Esophagus squamous epithelium (tissue), 5 donors: ENCODE data around the gene TNFAIP8L1. TPM values are rescaled to one million over a fixed set of nuclear protein-coding genes. Genes with fewer than 3 reads are reported as not detected.

Experiments
- DNase-seq: peaks from one replicate; lab custom pipeline; 2025; lab: John Stamatoyannopoulos, UW
- H3K27ac ChIP-seq, 4 donors: fragments of 200-600 bp; sonication (generic); one replicate each; pipeline ENCODE4 v1.5.1; 2016 to 2019; ENCODE audit warnings: mild to moderate bottlenecking in 1 of 4
- H3K27me3 ChIP-seq, 4 donors: fragments of 200-600 bp; sonication (generic); 1 replicate in 3 of 4; 2 replicates in 1 of 4; pipeline versions ENCODE4 v1.5.1 to v1.6.0; 2017 to 2021; ENCODE audit warnings: antibody characterized with exemption in 1 of 4
- H3K36me3 ChIP-seq, 3 donors: fragments of 200-600 bp; sonication (generic); one replicate each; pipeline ENCODE4 v1.5.1; 2016 to 2019
- H3K4me1 ChIP-seq, 3 donors: fragments of 200-600 bp; sonication (generic); one replicate each; pipeline ENCODE4 v1.5.1; 2017 to 2019
- H3K4me3 ChIP-seq, 4 donors: fragments of 200-600 bp; sonication (generic); 1 replicate in 3 of 4; 2 replicates in 1 of 4; pipeline ENCODE4 v1.5.1; 2016 to 2019; ENCODE audit warnings: mild to moderate bottlenecking in 2 of 4, moderate library complexity in 1 of 4
- H3K9me3 ChIP-seq, 3 donors: fragments of 200-600 bp; sonication (generic); one replicate each; pipeline ENCODE4 v1.5.1; 2016 to 2019
- CTCF ChIP-seq, 6 experiments: fragments of 450-650 bp in 4 of 6; fragments of 200-600 bp in 2 of 6; sonication (generic) in 2 of 6; IDR thresholded peaks; one replicate each; pipeline ENCODE4 v1.5.1; 2016 to 2019; ENCODE audit warnings: antibody characterized with exemption in 6 of 6, mild to moderate bottlenecking in 4 of 6, moderate library complexity in 4 of 6
- POLR2A ChIP-seq, 4 donors: fragments of 450-650 bp; IDR thresholded peaks; one replicate each; pipeline ENCODE4 v1.6.1; 2017; ENCODE audit warnings: antibody characterized with exemption in 4 of 4, mild to moderate bottlenecking in 4 of 4, moderate library complexity in 3 of 4
- WGBS, 2 donors: methylation state at CpG; one replicate each; pipeline ENCODE4 v1.1.5; 2018; 5-methylcytosine and 5-hydroxymethylcytosine counted together
- intact Hi-C: fragments of 100-400 bp; cut with DNase I; formaldehyde crosslinking; loops from one replicate; pipeline ENCODE4 v1.15.0; 2022
- total RNA-seq, 4 donors: library from RNA; depleted of rRNA; stranded (reverse); fragments of >200 nt; gene quantifications; one replicate each; pipeline ENCODE4 v1.1.0, GENCODE V29; 2016
- donor health status: DM: yes; HTN: yes; CAD: no.

TNFAIP8L1 gene
- total RNA-seq, 4 donors from 2014 or later = 3.6 to 6.2 (median 4.4) TPM

GRCh38 chr19:4664642-4665041 lies 25.3 kb downstream of the TNFAIP8L1 start:
- WGBS, 2 donors = 86 to 95% methylated on average over 1 to 6 of the region's 12 CpGs
- no peaks in the 10 kb centered on the region for H3K27me3 ChIP-seq
- intact Hi-C loops = no loop called here
- H3K27ac ChIP-seq = no peak overlapping the region
- H3K9me3 ChIP-seq = no peaks in the 10 kb centered on the region
- TF ChIP-seq POLR2A (IDR thresholded peaks at IDR 0.05) = no peak
- no peak for TF ChIP-seq CTCF (IDR thresholded peaks at IDR 0.05)
- H3K4me1 ChIP-seq = peaks cover 7 to 17% (median 9%) of the 10 kb centered on the region in 3 donors
- H3K36me3 ChIP-seq = peaks cover 16 to 87% (median 25%) of the 10 kb centered on the region in 3 donors
- no peak overlapping the region for H3K4me3 ChIP-seq
- DNase-seq = no peak

DNA sequence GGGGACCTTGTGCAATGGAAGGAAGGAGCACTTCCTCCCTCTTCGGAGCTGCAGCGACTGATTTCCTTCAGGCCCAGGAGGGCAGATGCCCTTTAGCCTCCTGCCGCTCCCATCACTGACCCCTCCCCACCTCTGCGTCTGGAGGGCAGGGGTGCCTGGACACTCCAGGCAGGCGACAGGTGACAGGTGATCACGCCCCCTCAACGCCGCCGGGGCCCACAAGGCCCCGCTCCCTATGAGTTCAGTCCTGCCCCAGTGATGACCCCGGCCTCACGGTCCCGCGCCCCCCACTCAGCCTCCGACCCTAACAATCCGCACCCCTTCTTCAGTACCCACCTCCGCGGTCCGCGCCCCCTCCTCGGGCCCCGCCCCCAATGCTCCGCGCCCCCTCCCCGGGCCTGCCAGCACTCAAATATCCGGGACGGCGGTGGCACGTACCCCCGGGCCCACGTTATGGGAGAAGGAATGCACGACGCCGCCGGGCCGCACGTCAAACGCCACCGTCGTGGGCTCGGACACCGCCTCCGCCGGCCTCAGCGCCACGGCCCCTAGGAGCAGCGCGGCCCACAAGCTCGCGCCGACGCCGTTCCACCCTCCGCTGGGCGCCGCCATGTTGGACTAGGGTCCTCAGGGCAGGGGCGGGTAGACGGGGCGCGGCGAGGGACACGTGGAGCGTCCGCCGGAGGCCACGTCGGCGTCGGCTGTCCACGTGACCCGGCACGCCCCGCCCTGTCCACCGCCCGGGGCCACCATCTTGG lies 30.6 kb downstream of the TNFAIP8L1 start, which contains the start of gene MYDGF:
TSS of gene MYDGF (minus strand) at position 620 of the 758 bp plus-strand sequence. CDS start at position 612, 8 bp downstream.
- 0% methylated on average over 3 to 6 of the region's 75 CpGs for WGBS, 2 donors
- peaks cover 8 to 32% (median 21%) of the 10 kb centered on the region in 3 donors for H3K4me1 ChIP-seq
- H3K36me3 ChIP-seq = peaks cover 6 to 43% (median 6%) of the 10 kb centered on the region in 3 donors
- intact Hi-C loops = no loop called here
- peak in 1 of 6 experiments; percentile 14 for TF ChIP-seq CTCF (IDR thresholded peaks at IDR 0.05)
- TF ChIP-seq POLR2A (IDR thresholded peaks at IDR 0.05) = peak in 2 of 4 donors; percentile 18 to 63
- H3K27me3 ChIP-seq = no peaks in the 10 kb centered on the region
- no peaks in the 10 kb centered on the region for H3K9me3 ChIP-seq
- H3K4me3 ChIP-seq = peak within 1 kb of the TSS; percentile 74 to 85 (median 78)
- DNase-seq = peak; percentile 48
- H3K27ac ChIP-seq = peak within 1 kb of the TSS; percentile 83 to 86 (median 85)

DNA sequence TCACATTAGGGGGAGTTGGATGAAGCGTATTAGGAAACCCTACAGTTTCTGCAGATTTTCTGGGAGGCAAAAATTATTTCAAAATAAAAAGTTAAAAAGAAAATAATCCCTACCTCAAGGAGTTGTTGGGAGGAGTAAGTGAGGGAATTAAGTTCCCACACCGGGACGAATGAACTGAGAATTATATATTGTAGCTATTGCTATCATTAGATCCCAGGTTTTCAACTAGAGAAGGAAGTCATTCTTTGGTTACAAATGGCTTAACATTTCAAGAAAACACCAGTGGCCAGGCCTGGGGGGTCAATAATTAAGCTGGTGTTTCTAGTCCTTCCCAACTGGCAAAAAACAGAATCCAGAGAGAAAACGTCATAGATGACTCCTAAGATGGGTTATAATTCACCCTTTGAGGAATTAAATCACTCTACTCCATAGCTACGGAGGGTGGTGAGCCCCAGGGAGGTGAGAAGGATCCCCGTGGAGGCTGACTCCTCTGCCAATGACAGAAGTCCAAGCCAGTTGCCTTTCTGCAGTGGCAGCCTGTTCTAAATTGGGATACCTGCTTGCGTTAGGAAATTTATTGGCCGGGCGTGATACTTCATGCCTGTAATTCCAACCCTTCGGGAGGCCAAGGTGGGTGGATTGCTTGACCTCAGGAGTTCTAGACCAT lies 32.0 kb downstream of the TNFAIP8L1 start:
- Histone ChIP-seq H3K27me3 (no peaks in the 10 kb centered on the region), H3K4me1 (peaks cover 8 to 32% (median 21%) of the 10 kb centered on the region in 3 donors), H3K36me3 (peaks cover 5 to 44% (median 9%) of the 10 kb centered on the region in 3 donors), H3K9me3 (no peaks in the 10 kb centered on the region), H3K27ac (peak overlapping the region; percentile 83 to 86 (median 85)), H3K4me3 (no peak overlapping the region)
- no peak for DNase-seq
- 41 to 52% methylated on average over 10 of the region's 10 CpGs for whole genome bisulfite sequencing, 2 donors
- TF ChIP-seq CTCF (IDR thresholded peaks at IDR 0.05) (no peak), POLR2A (IDR thresholded peaks at IDR 0.05) (no peak)
- intact Hi-C loops = no loop called here

DNA sequence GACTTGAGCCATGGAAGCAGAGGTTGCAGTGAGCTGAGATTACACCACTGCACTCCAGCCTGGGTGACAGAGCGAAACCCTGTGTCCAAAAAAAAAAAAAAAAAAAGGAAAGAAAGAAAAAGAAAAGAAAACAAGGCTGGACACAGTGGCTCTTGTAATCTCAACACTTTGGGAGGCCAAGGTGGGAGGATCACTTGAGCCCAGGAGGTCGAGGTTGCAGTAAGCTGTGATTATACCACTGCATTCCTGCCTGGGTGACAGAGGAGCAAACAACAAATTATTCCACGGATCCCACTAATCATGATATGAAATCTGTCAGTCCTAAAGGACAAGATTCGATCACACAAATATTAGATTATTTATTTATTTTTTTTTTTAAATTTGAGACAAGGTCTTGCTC lies 33.9 kb downstream of the TNFAIP8L1 start:
- DNase-seq = no peak
- Histone ChIP-seq H3K4me1 (peaks cover 8 to 40% (median 21%) of the 10 kb centered on the region in 3 donors), H3K4me3 (no peak overlapping the region), H3K27me3 (no peaks in the 10 kb centered on the region), H3K27ac (no peak overlapping the region), H3K9me3 (no peaks in the 10 kb centered on the region), H3K36me3 (peaks cover 0 to 41% (median 8%) of the 10 kb centered on the region in 3 donors)
- WGBS, 2 donors = 71 to 73% methylated on average over 4 of the region's 4 CpGs
- TF ChIP-seq POLR2A (IDR thresholded peaks at IDR 0.05) (no peak), CTCF (IDR thresholded peaks at IDR 0.05) (no peak)
- intact Hi-C loops = no loop called here

GRCh38 chr19:4673726-4674125 lies 34.4 kb downstream of the TNFAIP8L1 start:
- peaks cover 8 to 35% (median 20%) of the 10 kb centered on the region in 3 donors for H3K4me1 ChIP-seq
- no peak for DNase-seq
- TF ChIP-seq CTCF (IDR thresholded peaks at IDR 0.05) (no peak), POLR2A (IDR thresholded peaks at IDR 0.05) (no peak)
- H3K4me3 ChIP-seq = no peak overlapping the region
- 95% methylated on average over 4 of the region's 4 CpGs for WGBS, 2 donors
- intact Hi-C loops = no loop called here
- H3K9me3 ChIP-seq = no peaks in the 10 kb centered on the region
- no peaks in the 10 kb centered on the region for H3K27me3 ChIP-seq
- no peak overlapping the region for H3K27ac ChIP-seq
- H3K36me3 ChIP-seq = peaks cover 0 to 41% (median 8%) of the 10 kb centered on the region in 3 donors
